Effector CD4-positive, alpha-beta T cell (primary cell): ENCODE data around the gene GLYR1.
A peak's percentile ranks its signal among the peaks of the same experiment; 100 is the strongest.
"Not testable (repeated sequence)": the region's sequence is repeated elsewhere in the genome, so short reads cannot be mapped to it uniquely, and the experiment has no call there.

Experiments used
- DNase-seq: peaks from one replicate; pipeline ENCODE4 v3.0.0-alpha.2; 2020

Gene GLYR1

DNA sequence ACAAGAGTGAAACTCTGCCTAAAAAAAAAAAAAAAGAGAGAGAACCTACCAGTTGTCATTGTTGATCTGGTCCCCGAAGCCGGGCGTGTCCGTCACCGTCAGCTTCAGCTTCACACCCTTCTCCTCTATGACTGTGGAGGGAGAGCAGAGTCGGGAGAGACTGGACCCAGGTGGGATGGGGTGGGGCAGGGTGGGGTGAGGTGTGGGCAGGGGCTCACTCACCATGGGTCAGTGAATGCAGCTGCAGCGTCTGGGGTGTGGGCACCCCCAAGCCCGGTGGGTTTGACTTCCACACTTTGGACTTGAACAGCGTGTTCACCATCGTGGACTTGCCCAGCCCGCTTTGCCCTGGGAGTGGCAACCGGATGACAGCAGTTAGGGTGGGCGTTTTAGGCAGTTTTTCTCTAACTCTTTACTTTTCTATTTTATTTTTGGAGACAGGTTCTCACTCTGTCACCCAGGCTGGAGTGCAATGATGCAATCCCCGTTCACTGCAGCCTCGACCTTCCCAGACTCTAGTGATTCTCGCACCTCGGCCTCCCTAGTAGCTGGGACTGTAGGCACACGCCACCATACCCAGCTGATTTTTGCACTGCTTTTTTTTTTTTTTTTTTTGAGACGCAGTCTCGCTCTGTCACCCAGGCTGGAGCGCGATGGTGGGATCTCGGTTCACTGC is 61.2 kb downstream of the GLYR1 start:
- no peak for DNase-seq

DNA sequence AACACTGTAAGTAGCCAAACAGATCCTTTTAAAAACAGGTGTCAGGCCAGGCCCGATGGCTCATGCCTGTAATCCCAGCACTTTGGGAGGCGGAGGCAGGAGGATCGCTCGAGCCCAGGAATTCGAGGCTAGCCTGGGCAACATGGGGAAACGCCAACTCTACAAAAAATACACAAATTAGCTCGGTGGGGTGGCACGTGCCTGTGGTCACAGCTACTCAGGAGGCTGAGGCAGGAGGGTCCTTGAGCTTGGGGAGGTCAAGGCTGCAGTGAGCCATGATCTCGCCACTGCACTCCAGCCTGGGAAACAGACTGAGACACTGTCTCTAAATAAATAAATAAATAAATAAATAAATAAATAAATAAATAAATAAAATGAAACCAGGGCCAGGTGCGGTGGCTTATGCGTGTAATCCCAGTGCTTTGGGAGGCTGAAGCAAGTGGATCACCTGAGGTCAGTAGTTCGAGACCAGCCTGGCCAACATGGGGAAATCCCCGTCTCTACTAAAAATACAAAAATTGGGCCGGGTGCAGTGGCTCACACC is 62.6 kb downstream of the GLYR1 start:
- not testable (repeated sequence) for DNase-seq

DNA sequence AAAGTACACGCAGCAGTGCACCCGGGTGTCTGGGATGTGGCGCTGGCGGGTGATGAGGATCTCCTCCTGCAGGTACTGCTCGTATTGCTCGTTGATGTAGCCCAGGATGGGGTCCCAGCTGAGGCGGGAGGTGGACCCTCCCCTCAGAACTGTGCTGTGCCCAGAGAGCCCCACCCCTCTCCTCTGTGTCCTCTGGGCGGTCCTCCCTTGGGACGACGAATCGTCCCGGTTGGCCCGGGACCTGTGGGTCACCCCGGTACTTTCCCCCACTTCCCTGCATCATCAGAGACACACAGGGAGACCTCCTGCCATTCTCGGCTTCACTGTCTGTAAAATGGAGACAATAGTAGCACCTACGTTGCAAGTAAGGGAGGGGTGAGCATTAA is 63.1 kb downstream of the GLYR1 start:
- DNase-seq: no peak

DNA sequence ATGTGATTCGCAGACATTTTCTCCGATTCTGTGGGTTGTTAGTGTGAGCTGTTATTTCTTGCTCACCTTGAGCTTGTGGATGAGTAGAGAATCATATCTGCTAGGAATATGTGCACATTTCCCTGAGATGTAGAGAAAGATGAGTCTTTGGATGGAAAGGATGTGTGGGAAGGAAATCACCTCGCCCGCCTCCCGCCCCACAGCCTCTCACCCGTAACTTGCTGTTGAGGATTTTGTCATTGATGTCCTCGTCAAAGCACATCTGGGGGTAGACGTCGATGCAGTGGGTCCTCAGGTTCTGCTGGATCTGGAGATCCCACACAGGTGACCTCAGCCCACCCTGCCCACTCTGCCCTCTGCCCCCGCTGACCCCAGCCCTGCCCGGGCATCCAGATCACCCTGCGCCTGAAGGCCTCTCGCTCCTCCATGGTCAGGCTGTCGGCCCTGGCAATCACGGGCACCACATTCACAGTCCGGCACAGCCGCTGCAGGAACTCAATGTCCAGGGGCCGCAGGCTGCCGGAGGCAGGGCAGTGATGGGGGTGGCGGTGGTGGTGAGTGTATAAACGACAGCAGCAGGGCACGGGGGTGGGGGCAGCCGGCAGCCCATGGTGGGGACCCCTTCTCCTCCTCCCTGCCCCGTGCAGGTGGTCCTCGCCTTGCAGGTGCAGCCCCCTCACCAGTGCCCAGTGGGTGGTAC is 63.7 kb downstream of the GLYR1 start:
- no peak for DNase-seq

DNA sequence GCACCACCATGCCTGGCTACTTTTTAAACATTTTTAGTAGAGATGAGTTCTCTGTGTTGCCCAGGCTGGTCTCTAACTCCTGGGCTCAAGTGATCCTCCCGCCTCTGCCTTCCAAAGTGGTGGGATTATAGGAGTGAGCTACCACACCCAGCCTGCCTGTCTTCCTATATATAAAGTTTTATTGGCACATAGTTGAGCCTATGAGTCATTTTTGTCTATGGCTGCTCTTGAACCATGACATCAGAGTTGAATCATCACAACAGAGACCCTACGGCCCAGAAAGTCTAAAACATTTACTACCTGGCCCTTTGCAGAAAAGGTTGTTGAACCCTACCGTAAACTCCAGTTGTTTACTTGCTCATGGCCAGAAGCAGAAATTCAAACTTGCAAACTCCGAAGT is 66.9 kb downstream of the GLYR1 start:
- no peak for DNase-seq

DNA sequence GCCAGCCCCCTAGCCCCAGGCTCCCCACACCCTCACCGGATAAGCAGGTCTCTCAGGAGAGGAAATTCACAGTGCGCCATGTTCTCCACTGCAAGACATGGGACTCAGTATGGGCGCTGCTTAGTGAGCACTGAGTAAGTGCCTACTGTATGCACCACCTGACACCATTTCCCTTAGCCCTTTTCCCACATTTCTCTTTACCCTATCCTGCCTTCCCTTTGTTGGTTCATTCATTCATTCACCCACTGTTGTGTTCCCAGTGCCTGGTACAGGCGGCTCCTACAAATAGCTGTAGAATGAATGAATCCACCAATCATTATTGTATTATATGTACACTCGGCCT is 69.1 kb downstream of the GLYR1 start:
- no peak for DNase-seq

DNA sequence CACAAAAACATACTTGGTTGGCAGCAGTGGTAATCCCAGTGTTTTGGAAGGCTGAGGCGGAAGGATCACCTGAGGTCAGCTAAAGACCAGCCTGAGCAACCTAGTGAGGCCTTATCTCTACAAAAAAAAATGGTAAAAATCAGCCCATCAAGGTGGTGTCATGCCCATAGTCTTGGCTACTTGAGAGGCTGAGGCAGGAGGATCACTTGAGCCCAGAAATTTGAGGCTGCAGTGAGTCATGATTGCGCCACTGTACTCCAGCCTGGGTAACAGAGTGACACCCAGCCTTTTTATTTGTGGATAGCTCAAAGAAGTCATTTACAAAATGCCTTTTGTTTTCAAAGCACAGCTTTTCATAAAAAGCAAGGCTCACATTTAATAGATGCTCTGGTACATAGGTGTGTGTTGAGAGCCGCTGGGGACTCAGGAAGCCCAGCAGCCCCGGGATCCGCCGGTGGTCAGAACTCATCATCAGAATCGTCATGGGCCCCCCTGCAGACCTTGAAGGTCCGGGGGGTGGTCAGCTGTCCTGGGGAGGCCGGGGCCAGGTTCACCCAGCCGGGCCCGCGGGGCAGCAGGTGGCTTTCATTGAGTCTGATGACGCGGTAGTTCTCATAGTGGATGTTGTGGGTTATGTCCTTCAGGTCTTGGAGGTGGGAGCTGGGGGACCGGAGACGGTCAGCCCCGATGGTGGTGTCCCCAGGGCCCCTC is 69.6 kb downstream of the GLYR1 start:
- no peak for DNase-seq

DNA sequence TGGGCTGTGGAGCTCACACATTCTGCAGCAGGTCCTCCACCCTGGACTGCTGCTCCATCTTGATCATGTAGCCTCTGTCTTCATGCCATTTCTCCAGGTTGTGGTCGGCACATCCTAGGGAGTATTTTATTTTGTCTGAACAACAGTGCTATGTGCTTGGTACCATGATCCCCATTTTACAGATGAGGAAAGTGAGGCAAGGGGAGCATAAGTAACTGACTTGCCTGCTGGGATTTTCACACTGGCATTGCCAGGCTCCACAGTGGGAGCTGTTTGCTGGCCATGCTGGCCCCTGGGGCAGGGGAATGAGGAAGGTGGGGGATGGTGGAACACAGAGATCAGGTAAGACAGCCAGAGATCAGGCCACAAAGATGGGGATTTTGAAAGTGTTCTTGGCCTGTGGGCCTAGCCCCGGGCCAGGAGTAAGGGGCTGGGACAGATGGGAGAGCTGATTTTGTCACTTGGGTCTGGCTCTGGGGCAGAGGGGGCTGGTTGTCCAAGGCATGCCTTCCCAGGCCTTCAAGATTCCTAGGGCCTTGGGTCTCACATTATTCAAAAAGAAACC is 70.9 kb downstream of the GLYR1 start:
- DNase-seq: no peak

DNA sequence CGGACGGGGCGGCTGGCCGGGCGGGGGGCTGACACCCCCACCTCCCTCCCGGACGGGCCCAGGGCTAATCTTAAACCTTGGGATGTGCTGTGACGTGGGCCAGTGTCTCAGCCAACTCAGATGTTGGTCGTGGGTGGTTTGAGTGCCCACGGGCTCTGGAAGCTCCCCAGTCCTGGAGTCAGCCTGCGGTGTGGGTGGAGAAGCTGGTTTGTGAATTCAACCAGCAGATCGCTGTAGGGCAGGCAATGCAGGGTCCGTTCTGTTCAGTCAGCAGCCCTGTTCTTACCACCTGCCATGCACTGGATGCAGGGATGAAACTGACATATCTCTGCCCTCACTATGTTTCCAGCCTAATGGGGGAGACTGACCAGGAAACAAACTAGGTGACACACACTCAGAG is 72.1 kb downstream of the GLYR1 start:
- DNase-seq: no peak

DNA sequence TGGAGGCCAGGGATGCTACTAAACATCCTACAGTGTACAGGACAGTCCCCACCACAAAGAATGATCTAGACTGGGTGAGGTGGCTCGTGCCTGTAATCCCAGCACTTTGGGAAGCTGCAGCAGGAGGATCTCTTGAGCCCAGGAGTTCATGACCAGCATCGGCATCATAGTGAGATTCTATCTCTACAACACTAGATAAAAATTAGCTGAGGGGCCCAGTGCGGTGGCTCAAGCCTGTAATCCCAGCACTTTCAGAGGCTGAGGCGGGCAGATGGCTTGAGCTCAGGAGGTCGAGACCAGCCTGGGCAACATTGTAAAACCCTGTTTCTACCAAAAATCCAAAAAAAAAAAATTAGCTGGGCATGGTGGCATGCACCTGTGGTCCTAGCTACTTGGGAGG is 74.7 kb downstream of the GLYR1 start:
- DNase-seq: no peak

DNA sequence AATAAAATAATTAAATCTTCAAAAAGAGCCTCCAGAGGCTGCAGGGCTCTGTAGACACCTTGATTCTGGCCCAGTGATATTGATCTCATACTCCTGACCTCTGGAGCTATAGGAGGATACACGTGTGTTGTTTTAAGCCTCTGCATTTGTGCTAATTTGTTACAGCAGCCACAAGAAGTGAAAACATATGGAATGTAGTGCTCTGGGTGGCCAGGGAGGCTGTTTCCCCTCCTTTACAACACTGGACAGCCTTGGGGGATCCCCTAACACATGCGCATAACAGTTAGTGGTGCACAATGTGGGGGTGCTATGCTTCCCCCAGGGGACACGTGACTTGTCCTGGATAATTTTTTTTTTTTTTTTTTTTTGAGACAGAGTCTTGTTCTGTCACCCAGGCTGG is 75.4 kb downstream of the GLYR1 start:
- DNase-seq: no peak

DNA sequence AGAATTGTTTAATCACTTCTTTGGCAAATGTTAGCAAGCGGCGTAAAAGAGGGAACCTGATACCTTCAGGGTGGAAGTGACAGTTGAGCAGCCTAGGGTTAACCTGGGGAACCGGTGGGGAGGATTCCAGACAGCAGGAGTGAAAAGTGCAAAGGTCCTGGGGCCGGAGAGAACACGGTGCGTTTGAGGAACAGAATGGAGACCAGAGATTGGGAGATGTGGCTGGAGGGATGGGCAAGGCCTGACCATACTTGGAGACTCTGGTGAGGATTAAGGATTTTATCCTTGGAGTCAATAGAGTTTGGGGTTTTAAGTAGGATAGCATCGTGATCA is 77.8 kb downstream of the GLYR1 start:
- no peak for DNase-seq

DNA sequence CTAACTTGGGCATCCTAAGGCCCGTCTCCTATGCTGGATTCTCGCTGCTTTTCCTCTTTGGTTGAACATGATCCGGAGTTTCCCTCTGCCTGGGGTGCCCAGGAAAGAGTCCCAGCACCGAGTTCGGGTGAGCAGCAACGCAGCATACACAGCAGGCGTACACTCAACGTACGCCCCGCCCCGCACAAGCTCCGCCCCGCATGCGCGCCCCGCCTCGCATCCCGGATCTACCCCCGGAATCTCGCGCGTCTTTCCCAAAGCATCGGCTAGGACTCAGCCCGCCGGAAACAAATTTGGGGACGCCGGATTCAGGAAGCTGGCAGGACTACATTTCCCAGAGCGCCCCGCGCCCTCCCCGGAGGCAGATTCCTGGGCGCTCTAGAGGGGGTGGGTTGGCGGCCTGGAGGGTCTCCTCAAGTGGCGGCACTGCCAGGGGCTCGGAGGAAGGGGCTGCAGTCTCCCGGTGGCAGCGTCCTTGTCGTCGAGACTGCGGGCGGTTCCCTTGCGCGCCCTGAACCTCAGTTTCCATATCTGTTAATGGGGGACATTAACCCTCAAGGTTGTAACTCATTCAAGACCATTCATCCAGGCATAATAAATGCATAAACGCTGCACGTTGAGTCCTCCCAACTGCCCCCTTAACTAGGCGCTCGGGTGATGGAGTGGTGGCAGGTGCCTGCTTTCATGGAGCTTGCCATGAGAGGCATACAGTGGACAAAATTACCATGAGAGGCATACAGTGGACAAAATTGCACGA is 78.4 kb downstream of the GLYR1 start:
- peak; percentile 70 for DNase-seq

DNA sequence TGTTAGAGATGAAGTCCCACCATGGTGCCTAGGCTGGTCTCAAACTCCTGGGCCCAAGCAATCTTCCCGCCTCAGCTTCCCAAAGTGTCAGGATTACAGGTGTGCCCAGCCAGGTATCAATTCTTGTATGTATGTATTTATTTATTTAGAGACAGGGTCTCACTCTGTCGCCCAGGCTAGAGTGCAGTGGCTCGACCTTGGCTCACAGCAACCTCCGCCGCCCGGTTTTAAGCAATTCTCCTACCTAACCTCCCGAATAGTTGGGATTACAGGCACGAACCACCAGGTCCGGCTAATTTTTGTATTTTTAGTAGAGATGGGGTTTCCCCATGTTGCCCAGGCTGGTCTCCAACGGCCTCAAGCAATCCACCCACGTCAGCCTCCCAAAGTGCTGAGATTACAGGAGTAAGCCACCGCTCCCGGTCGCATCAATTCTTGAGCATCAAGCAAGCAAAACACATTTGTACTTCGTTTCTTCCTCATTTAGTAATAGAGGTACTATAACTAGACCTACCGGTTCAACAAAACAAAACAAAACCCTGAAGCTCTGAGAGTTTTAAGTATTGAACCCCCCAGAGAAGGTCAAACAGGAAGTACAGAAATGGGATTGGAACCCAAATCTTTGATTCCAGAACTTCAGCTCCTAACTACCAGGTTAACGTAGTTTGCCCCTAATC is 79.1 kb downstream of the GLYR1 start:
- DNase-seq: no peak

DNA sequence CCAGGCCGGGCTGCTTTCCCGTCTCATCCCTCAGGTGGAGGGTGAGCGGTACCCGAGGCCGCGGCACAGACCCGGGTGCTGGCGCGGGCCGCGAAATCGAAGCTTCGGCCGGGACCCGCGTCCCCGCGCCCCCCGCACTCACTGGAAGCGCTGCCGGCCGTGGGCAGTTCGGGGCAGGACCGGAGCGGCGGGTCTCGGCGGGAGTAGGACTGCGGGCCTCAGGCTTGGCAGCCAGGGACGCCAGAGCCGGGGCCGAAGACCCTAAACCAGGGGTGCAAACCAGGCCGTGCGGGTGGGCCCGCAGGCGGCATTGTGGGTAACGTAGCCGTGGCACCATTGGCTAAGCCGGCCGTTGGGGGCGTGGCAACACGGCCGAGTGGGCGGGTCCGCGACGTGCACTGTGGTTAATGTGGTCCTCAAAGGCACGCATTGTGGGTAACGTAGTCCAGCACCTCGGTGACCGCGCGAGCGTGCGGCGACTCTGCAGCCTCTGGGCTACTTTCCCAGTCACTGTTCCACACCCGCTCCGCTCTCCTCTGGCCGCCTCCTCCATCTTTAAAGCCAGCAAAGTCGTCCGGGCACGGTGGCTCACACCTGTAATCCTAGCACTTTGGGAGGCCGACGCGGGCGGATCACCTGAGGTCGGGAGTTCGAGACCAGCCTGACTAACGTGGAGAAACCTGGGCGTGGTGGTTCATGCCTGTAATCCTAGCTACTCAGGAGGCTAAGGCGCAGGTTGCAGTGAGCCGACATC is 80.0 kb downstream of the GLYR1 start, which contains the start of gene ZNF500:
TSS of gene ZNF500 (minus strand) at position 288 of the 754 bp plus-strand sequence. CDS start 1,184 bp downstream, outside the sequence.
- DNase-seq: peak; percentile 94

DNA sequence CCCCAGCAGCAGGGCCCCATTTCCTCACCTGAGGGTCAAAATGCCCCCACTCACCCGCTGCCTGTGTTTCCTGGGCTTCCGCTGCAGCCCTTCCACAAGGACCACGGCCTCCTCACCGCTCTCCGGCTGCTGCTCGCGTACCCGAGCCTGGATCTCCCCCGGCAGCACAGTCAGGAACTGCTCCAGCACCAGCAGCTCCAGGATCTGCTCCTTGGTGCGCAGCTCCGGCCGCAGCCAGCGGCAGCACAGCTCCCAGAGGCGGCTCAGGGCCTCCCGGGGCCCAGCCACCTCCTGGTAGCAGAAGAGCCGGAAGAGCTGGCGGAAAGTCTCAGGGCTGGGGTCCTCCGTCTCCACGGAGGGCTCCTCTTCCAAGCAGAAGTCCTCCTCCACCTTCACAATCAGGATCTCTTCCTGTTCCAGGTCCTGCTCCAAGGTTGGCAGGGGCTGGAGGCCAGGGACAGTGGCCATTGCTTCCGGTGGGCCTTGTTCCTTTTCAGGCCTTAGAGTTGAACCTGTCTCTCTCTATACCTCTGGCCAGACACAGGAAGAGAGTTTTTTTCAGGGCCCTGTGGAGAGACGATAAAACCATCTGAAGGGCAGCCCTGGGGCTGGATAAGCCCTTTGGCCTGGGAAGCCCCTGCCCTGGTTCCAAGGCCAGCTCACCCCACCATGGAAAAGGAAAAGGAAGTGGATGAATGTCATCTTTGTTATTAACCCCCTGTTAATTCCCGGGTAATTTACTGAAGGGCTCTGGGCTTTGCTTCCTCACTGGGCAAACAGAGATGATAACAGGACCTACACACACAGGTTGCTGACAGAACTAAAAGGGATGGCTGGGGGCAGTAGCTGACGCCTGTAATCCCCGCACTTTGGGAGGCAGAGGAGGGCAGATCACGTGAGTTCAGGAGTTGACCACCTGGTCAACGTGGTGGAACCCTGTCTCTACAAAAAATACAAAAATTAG is 81.3 kb downstream of the GLYR1 start:
- no peak for DNase-seq

DNA sequence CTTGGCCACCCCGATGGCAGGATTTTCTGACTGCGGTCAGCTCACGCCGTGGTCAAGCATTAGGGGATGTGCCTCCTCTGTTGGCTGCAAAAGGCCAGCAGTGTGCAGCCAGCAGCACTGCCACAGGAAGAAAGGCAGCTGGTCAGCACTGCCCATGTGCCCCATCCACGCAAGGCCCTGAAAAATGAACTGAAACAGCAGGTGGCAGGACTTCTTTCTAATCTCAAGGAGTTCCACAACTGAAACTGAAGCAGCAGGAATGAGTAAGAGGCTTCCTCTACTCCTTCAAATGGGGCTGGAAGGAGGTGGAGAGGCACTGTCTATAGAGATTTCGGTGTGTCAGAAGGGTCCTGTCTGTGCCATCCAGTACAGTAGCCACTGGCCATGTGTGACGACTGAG is 83.3 kb downstream of the GLYR1 start:
- no peak for DNase-seq

DNA sequence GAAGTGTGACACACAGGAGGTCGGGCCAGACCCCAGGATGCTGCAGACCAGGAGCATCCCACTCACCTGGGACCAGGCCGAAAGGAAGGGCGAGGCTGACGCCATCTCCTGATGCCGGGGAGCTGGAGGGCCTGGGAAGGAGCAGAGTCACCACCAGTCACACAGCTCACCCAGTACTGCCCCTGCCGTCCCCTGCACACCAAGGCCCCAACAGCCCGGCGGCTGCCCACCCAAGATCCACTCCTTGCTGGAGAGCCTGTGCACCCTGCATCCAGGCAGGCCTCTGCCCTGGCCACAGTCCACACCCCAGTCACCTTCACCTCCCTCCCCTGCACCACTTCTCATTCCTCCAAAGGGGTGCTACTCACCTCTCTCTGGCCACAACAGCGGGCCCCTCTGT is 84.9 kb downstream of the GLYR1 start:
- no peak for DNase-seq

DNA sequence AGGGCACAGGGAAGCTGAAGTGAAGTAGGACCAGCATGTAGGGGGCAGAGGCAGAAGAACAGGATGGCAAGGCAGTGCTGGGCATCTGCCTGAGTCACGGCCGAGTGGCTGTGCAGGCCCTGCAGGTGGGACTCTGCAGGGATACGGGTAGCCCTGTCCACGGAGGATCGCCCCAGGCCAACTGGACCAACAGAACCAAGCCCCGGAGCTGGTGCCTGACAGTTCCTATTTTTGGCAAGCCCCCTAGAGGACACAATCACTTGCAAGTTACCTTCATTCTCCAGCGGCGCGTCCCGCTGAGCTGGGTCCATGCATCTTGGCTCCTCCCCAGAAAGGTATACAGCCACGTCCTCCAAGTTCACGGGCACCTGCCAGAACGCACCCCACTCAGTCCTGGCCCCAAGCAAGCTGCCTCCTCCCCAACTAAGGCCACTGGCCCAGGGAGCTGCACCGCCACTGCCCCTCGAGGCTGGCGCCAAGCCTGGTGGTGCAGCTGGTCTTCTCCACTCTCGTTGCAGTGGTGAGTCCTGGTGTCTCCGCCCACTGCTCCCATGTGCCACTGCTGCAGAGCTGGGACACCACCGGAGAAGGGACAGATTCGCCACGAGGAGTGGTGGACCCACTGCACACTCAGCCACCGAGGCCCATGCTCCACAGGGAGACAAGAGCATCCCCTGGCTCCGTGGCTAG is 86.7 kb downstream of the GLYR1 start:
- no peak for DNase-seq

DNA sequence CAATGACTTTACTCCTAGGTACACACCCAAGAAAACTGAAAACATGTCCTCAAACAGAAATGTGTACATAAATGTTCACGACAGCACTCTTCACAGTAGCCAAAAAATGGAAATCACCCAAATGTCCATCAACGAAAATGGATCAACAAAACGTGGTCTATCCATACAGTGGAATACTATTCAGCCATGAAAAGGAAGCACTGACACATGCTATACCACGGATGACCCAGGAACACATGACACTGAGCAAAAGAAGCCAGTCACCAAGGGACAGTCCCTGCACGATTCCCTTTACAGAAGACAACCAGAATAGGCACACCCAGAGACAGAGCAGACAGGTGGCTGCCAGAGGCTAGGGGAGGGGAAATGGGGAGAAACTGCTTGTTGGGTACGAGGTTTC is 91.4 kb downstream of the GLYR1 start:
- no peak for DNase-seq
